ENCODE data around the gene NUP210L. TPM values are rescaled to one million over a fixed set of nuclear protein-coding genes. Genes with fewer than 3 reads are reported as not detected.

NUP210L gene
- total and polyA plus RNA-seq, 3 donors from 2014 or later: 23.0 to 77.2 (median 24.4) TPM

GRCh38 chr1:154171880-154172279 is 17.0 kb upstream of the NUP210L start:
- Histone ChIP-seq H3K4me3 (no peak overlapping the region), H3K27me3 (no peaks in the 10 kb centered on the region)
- no peak for TF ChIP-seq CTCF (IDR thresholded peaks at IDR 0.05)
- TF ChIP-seq POLR2A (IDR thresholded peaks at IDR 0.05): no peak

DNA sequence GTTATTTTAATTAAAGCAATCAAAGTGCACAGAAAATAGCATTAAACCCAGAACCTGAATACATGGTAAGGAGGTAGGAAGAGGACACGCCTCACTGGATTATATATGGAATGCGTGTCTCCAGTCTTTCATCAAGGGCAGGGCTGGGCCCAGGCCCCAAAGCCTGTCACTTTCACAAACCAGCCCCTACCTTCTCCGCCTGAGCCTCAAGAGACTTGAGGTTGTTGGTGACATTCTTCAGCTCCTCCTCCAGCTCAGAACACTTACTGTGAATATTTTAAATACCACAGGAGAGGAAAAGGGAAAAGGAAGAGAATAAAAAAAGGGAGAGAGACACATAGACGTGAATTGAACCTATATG is 16.3 kb upstream of the NUP210L start:
- Histone ChIP-seq H3K4me3 (no peak overlapping the region), H3K9me3 (no peaks in the 10 kb centered on the region), H3K4me1 (peaks cover 5% of the 10 kb centered on the region), H3K27ac (no peak overlapping the region), H3K27me3 (no peaks in the 10 kb centered on the region), H3K36me3 (ENCODE audit: low read depth, missing control alignments) (no peaks in the 10 kb centered on the region)
- no peak for DNase-seq
- TF ChIP-seq POLR2A (IDR thresholded peaks at IDR 0.05) (no peak), CTCF (IDR thresholded peaks at IDR 0.05) (no peak)
- intact Hi-C loops (cut with DNase I; ENCODE audit: low total_unique reads): no loop called here
- 92 to 94% methylated on average over 4 of the region's 4 CpGs for WGBS, 2 donors

More at GRCh38 chr1:154171880-154172279, 17.0 kb upstream of the NUP210L start:
- peaks cover 9% of the 10 kb centered on the region for H3K4me1 ChIP-seq
- H3K27ac ChIP-seq: no peak overlapping the region
- WGBS, 2 donors: 84 to 87% methylated on average over 5 of the region's 5 CpGs
- no peak for DNase-seq
- H3K9me3 ChIP-seq: no peaks in the 10 kb centered on the region
- intact Hi-C loops (cut with DNase I; ENCODE audit: low total_unique reads): no loop called here
- H3K36me3 ChIP-seq (ENCODE audit: low read depth, missing control alignments): no peaks in the 10 kb centered on the region

DNA sequence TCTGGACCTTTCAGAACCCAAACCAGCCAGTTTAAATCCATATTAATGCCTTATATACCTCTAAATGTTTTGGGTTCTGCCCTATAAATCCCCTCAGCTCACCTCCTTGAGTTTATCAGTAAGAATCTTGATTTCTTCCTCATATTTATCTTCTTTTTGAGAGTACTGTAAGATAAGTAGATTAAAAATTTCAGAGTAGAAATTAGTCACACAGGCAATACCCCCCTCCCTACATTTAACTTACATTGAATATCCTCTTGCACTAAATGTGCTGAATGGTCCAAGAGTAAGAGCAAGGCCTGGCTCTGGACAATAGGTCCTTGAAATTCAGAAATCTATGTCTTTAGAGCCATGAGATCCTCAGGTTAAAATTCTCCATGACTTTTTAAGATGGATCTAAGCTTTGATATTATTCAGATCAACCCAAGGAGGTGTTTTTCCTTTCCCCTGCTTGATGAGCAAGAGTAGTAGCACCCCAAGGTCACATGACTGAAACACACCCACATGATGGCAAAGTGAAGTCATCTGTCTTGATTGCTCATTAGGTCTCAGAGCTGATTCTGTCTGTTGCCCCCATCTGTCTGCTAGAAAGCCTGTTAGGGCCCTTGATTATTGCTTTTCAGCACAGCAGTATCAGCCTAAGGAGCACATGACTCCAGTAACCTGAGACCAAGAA is 15.8 kb upstream of the NUP210L start:
- no peaks in the 10 kb centered on the region for H3K27me3 ChIP-seq
- no peaks in the 10 kb centered on the region for H3K4me1 ChIP-seq
- no peaks in the 10 kb centered on the region for H3K36me3 ChIP-seq (ENCODE audit: low read depth, missing control alignments)
- intact Hi-C loops (cut with DNase I; ENCODE audit: low total_unique reads): no loop called here
- H3K9me3 ChIP-seq: no peaks in the 10 kb centered on the region
- H3K4me3 ChIP-seq: no peak overlapping the region
- no peak overlapping the region for H3K27ac ChIP-seq
- DNase-seq: no peak
- TF ChIP-seq POLR2A (IDR thresholded peaks at IDR 0.05): no peak

GRCh38 chr1:154167461-154167860 is 12.6 kb upstream of the NUP210L start:
- no peaks in the 10 kb centered on the region for H3K27me3 ChIP-seq
- no peaks in the 10 kb centered on the region for H3K36me3 ChIP-seq (ENCODE audit: low read depth, missing control alignments)
- TF ChIP-seq CTCF (IDR thresholded peaks at IDR 0.05) (no peak), POLR2A (IDR thresholded peaks at IDR 0.05) (no peak)
- intact Hi-C loops (cut with DNase I; ENCODE audit: low total_unique reads): no loop called here
- no peaks in the 10 kb centered on the region for H3K9me3 ChIP-seq
- DNase-seq: no peak
- H3K4me3 ChIP-seq: no peak overlapping the region
- no peaks in the 10 kb centered on the region for H3K4me1 ChIP-seq
- no peak overlapping the region for H3K27ac ChIP-seq

- Histone ChIP-seq H3K27ac (no peak overlapping the region), H3K4me1 (no peaks in the 10 kb centered on the region), H3K4me3 (no peak overlapping the region), H3K27me3 (no peaks in the 10 kb centered on the region), H3K9me3 (no peaks in the 10 kb centered on the region), H3K36me3 (ENCODE audit: low read depth, missing control alignments) (no peaks in the 10 kb centered on the region)
- DNase-seq: no peak
- WGBS, 2 donors: 73 to 80% methylated on average over 1 of the region's 1 CpG
- intact Hi-C loops (cut with DNase I; ENCODE audit: low total_unique reads): no loop called here
- TF ChIP-seq POLR2A (IDR thresholded peaks at IDR 0.05): no peak
- TF ChIP-seq CTCF (IDR thresholded peaks at IDR 0.05): no peak
These were observed 11.3 kb upstream of the NUP210L start for GRCh38 chr1:154166207-154166606.
